HepG2 (cell line): Measurements from ENCODE around the gene ALDH3B2. TPM values are rescaled to one million over a fixed set of nuclear protein-coding genes. Genes with fewer than 3 reads are reported as not detected.

ENCODE experiments used
- ATF7-NPFF ChIP-seq: sonication (generic); formaldehyde crosslinking; IDR thresholded peaks from 2 replicates; pipeline ENCODE4 v1.8.1; 2023; ENCODE audit warnings: mild to moderate bottlenecking, low read depth, missing genetic modification reagents, moderate library complexity
- CENPT ChIP-seq: sonication (generic); formaldehyde crosslinking; IDR thresholded peaks from 2 replicates; pipeline ENCODE4 v1.8.0; 2022; ENCODE audit warnings: low read depth, mild to moderate bottlenecking, moderate library complexity, missing genetic modification reagents
- CHCHD3 ChIP-seq: sonication (generic); formaldehyde crosslinking; IDR thresholded peaks from 2 replicates; pipeline ENCODE4 v1.8.0; 2022; ENCODE audit warnings: mild to moderate bottlenecking, missing genetic modification reagents, moderate library complexity
- DMAP1 ChIP-seq: IDR thresholded peaks from 2 replicates; pipeline ENCODE4 v1.6.1; 2016
- GZF1 ChIP-seq: sonication (generic); formaldehyde crosslinking; IDR thresholded peaks from 2 replicates; pipeline ENCODE4 v1.5.1; 2020; ENCODE audit warnings: mild to moderate bottlenecking, missing genetic modification reagents
- HNRNPK ChIP-seq: fragments of 200-400 bp; formaldehyde crosslinking; IDR thresholded peaks from 2 replicates; pipeline ENCODE4 v1.6.1; 2018; ENCODE audit warnings: low read length, low read depth, moderate library complexity, mild to moderate bottlenecking; ENCODE audit not compliant: poor library complexity, severe bottlenecking
- KMT2B ChIP-seq: IDR thresholded peaks from 2 replicates; pipeline ENCODE4 v1.6.1; 2016; ENCODE audit warnings: missing genetic modification reagents, missing compliant biosample characterization
- MTA3 ChIP-seq: sonication (generic); formaldehyde crosslinking; IDR thresholded peaks from 2 replicates; pipeline ENCODE4 v1.4.0; 2020; ENCODE audit warnings: missing genetic modification reagents
- POLR2G ChIP-seq: fragments of 200-400 bp; formaldehyde crosslinking; IDR thresholded peaks from 2 replicates; pipeline ENCODE4 v1.6.1; 2018; ENCODE audit warnings: mild to moderate bottlenecking, low read depth, low read length, moderate library complexity
- SCMH1 ChIP-seq: sonication (generic); formaldehyde crosslinking; IDR thresholded peaks from 2 replicates; pipeline ENCODE4 v1.9.0; 2021; ENCODE audit warnings: missing genetic modification reagents, mild to moderate bottlenecking, borderline replicate concordance
- SKI ChIP-seq: fragments of 450-650 bp; IDR thresholded peaks from one replicate; pipeline ENCODE4 v1.6.1; 2018; ENCODE audit warnings: mild to moderate bottlenecking; ENCODE audit not compliant: partially characterized antibody
- SP140L ChIP-seq: sonication (generic); formaldehyde crosslinking; IDR thresholded peaks from 2 replicates; pipeline ENCODE4 v1.4.0; 2020; ENCODE audit warnings: missing genetic modification reagents, borderline replicate concordance
- ZBTB1 ChIP-seq: sonication (generic); formaldehyde crosslinking; IDR thresholded peaks from 2 replicates; pipeline ENCODE4 v1.4.0; 2020; ENCODE audit warnings: missing genetic modification reagents, borderline replicate concordance
- ZNF101 ChIP-seq: sonication (generic); formaldehyde crosslinking; IDR thresholded peaks from 2 replicates; pipeline ENCODE4 v1.4.0; 2020; ENCODE audit warnings: mild to moderate bottlenecking, low read depth, missing genetic modification reagents, borderline replicate concordance
- ZNF367 ChIP-seq: sonication (generic); formaldehyde crosslinking; IDR thresholded peaks from 2 replicates; pipeline ENCODE4 v1.4.0; 2020; ENCODE audit warnings: missing genetic modification reagents, borderline replicate concordance
- ZNF441 ChIP-seq: sonication (generic); formaldehyde crosslinking; IDR thresholded peaks from 2 replicates; pipeline ENCODE4 v1.7.0; 2021; ENCODE audit warnings: missing genetic modification reagents, borderline replicate concordance
- ZSCAN30 ChIP-seq: sonication (generic); formaldehyde crosslinking; IDR thresholded peaks from 2 replicates; pipeline ENCODE4 v1.5.0; 2020; ENCODE audit warnings: mild to moderate bottlenecking, missing genetic modification reagents
- polyA plus RNA-seq, 8 experiments: library from polyadenylated mRNA; depleted of rRNA in 3 of 8; stranded (reverse) in 7 of 8; unstranded in 1 of 8; fragments of >200 nt; fragmentation: Illumina TruSeq in 4 of 8; extraction: Trizol in 4 of 8; gene quantifications; 2 replicates each; pipeline versions ENCODE4 v1.2.1 to v1.2.3, GENCODE V29; 2011 to 2016; ENCODE audit warnings: low read depth in 4 of 8, missing spikeins in 1 of 8, mixed read lengths in 1 of 8; ENCODE audit not compliant: insufficient read depth in 1 of 8
- total RNA-seq, 5 experiments: library from RNA; depleted of rRNA; stranded (reverse); fragments of >200 nt; fragmentation: Illumina TruSeq; extraction: Trizol; gene quantifications; 2 replicates each; pipeline ENCODE4 v1.2.3, GENCODE V29; 2016; ENCODE audit warnings: low read depth in 1 of 5
- TF ChIP-seq, protein P1 (sequence below): IDR thresholded peaks from 2 replicates; pipeline ENCODE4 v1.6.1; 2016
- TF ChIP-seq, protein P2 (sequence below): sonication (generic); formaldehyde crosslinking; IDR thresholded peaks from 2 replicates; pipeline ENCODE4 v1.8.0; 2022; ENCODE audit warnings: missing genetic modification reagents, low read depth, mild to moderate bottlenecking, borderline replicate concordance
- TF ChIP-seq, protein P3 (sequence below): sonication (generic); formaldehyde crosslinking; IDR thresholded peaks from 2 replicates; pipeline ENCODE4 v1.4.0; 2020; ENCODE audit warnings: missing genetic modification reagents, low read depth, mild to moderate bottlenecking, borderline replicate concordance
- TF ChIP-seq, protein P4 (sequence below): sonication (generic); formaldehyde crosslinking; conservative IDR thresholded peaks from 2 replicates; pipeline ENCODE4 v1.4.0; 2020; ENCODE audit warnings: missing genetic modification reagents
- TF ChIP-seq, protein P5 (sequence below): sonication (generic); formaldehyde crosslinking; IDR thresholded peaks from 2 replicates; pipeline ENCODE4 v1.9.0; 2021; ENCODE audit warnings: missing genetic modification reagents, mild to moderate bottlenecking, borderline replicate concordance

ALDH3B2 gene
- total and polyA plus RNA-seq, 2 of the 13 experiments (the other 11 are each of a cell fraction or from before 2014, with no cell fraction given), result not detected

DNA sequence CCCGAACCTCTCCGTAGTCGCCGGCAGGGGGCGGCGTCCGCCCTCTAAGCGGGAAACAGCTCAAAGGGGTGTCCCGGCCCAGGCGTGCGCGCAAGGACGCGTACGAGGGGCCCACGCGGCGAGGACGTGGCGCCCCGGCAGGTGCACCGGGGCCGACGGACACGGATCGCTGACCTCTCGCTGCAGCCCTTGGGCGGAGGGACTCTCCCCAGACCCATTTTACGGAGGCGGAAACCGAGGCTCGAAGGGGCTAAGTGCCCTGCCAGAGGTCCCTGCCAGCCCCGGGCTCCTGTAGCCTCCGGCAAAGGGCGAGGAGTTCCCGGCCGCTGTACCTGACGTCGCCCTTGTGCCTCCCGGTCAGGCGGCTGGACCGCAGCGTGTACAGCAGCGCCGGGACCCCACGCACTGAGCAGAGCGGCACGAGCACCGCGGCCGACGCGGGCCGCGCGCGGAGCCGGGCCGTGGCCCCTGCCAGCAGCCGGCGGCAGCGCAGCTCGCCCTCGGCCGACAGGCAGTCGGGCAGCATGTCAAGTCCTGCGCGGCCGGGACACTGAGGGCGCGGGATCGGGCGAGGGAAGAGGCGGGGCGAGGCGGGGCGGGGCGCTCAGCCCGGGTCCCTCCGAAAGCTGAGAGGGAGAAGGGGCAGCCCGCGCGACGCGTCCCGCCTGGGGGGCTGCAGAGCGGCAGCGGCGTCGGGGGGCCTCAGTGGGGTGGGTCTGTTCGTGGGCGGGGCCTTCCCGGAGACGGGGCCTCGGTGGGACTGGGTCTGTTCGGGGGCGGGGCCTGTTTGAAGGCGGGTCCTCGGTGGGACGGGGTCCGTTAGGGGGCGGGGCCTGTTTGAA lies 44.8 kb downstream of the ALDH3B2 start, which contains the start of gene NUDT8 (continued):
- peak; percentile 33; the same call in 1 of the 2 replicates for TF ChIP-seq POLR2G
- TF ChIP-seq, protein P1, sequence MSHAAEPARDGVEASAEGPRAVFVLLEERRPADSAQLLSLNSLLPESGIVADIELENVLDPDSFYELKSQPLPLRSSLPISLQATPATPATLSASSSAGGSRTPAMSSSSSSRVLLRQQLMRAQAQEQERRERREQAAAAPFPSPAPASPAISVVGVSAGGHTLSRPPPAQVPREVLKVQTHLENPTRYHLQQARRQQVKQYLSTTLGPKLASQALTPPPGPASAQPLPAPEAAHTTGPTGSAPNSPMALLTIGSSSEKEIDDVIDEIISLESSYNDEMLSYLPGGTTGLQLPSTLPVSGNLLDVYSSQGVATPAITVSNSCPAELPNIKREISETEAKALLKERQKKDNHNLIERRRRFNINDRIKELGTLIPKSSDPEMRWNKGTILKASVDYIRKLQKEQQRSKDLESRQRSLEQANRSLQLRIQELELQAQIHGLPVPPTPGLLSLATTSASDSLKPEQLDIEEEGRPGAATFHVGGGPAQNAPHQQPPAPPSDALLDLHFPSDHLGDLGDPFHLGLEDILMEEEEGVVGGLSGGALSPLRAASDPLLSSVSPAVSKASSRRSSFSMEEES (CRISPR knock-in tag), result peak; percentile 53; the same call in 1 of the 2 replicates
- no peak for TF ChIP-seq HNRNPK
- no peak for TF ChIP-seq ZNF441 (CRISPR knock-in tag)
- TF ChIP-seq, protein P2, sequence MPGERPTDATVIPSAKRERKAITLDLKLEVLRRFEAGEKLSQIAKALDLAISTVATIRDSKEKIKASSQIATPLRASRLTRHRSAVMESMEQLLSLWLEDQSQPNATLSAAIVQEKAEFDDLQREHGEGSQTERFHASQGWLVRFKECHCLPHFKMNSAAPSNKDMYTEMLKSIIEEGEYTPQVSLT (CRISPR knock-in tag), result no peak; the same call in 1 of the 2 replicates
- no peak for TF ChIP-seq ZBTB1 (CRISPR knock-in tag)
- TF ChIP-seq, protein P3, sequence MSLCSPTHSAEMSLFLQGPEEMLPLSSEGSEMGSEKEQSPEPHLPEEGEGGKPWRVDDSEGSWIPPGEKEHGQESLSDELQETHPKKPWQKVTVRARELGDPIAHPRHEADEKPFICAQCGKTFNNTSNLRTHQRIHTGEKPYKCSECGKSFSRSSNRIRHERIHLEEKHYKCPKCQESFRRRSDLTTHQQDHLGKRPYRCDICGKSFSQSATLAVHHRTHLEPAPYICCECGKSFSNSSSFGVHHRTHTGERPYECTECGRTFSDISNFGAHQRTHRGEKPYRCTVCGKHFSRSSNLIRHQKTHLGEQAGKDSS (CRISPR knock-in tag), result no peak
- peak; percentile 59; the same call in 1 of the 2 replicates for TF ChIP-seq KMT2B
- peak; percentile 86; the same call in 1 of the 2 replicates for TF ChIP-seq CENPT (CRISPR knock-in tag)
- TF ChIP-seq ZNF367, result peak; percentile 40; the same call in 1 of the 2 replicates
- TF ChIP-seq MTA3 (CRISPR knock-in tag), result no peak
- TF ChIP-seq, protein P4, sequence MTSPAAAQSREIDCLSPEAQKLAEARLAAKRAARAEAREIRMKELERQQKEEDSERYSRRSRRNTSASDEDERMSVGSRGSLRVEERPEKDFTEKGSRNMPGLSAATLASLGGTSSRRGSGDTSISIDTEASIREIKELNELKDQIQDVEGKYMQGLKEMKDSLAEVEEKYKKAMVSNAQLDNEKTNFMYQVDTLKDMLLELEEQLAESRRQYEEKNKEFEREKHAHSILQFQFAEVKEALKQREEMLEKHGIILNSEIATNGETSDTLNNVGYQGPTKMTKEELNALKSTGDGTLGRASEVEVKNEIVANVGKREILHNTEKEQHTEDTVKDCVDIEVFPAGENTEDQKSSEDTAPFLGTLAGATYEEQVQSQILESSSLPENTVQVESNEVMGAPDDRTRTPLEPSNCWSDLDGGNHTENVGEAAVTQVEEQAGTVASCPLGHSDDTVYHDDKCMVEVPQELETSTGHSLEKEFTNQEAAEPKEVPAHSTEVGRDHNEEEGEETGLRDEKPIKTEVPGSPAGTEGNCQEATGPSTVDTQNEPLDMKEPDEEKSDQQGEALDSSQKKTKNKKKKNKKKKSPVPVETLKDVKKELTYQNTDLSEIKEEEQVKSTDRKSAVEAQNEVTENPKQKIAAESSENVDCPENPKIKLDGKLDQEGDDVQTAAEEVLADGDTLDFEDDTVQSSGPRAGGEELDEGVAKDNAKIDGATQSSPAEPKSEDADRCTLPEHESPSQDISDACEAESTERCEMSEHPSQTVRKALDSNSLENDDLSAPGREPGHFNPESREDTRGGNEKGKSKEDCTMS, result no peak
- TF ChIP-seq CHCHD3 (CRISPR knock-in tag), result peak; percentile 95
- TF ChIP-seq ZSCAN30 (CRISPR knock-in tag), result no peak
- TF ChIP-seq ATF7-NPFF, result peak; percentile 56
- peak; percentile 65; the same call in 1 of the 2 replicates for TF ChIP-seq GZF1 (CRISPR knock-in tag)
- peak; percentile 75; the same call in 1 of the 2 replicates for TF ChIP-seq DMAP1 (CRISPR knock-in tag)
- TF ChIP-seq SP140L (CRISPR knock-in tag), result no peak
- TF ChIP-seq SCMH1, result no peak
- TF ChIP-seq, protein P5, sequence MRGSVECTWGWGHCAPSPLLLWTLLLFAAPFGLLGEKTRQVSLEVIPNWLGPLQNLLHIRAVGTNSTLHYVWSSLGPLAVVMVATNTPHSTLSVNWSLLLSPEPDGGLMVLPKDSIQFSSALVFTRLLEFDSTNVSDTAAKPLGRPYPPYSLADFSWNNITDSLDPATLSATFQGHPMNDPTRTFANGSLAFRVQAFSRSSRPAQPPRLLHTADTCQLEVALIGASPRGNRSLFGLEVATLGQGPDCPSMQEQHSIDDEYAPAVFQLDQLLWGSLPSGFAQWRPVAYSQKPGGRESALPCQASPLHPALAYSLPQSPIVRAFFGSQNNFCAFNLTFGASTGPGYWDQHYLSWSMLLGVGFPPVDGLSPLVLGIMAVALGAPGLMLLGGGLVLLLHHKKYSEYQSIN, result no peak
- TF ChIP-seq ZNF101 (CRISPR knock-in tag), result no peak
- TF ChIP-seq SKI, result no peak
